Forelimb muscle (tissue), 1 donor: ENCODE measurements around the gene CDC25C. TPM values are rescaled to one million over a fixed set of nuclear protein-coding genes. Genes with fewer than 3 reads are reported as not detected.
"Not testable (repeated sequence)": the region's sequence is repeated elsewhere in the genome, so short reads cannot be mapped to it uniquely, and the experiment has no call there.

Experiments used
- DNase-seq: peaks from one replicate; pipeline ENCODE4 v3.0.0-alpha.2; 2013; ENCODE audit warnings: low read depth
- polyA plus RNA-seq: library from polyadenylated mRNA; unstranded; fragments of 120-200 nt; gene quantifications from one replicate; pipeline ENCODE4 v1.2.1, GENCODE V29; 2013; ENCODE audit not compliant: insufficient read length

The CDC25C gene
- polyA plus RNA-seq, 1 donor, result 2.4 TPM

- DNase-seq, result no peak
Measured at GRCh38 chr5:138276402-138277054, 55.1 kb downstream of the CDC25C start.

- no peak for DNase-seq
Measured at GRCh38 chr5:138275895-138276294, 55.7 kb downstream of the CDC25C start.

GRCh38 chr5:138275379-138275782, 56.2 kb downstream of the CDC25C start:
- DNase-seq, result no peak

- DNase-seq, result no peak
Measured at GRCh38 chr5:138274189-138274853, 57.3 kb downstream of the CDC25C start, which contains the start of gene GFRA3. Gene GFRA3 (minus strand): TSS chr5:138274621. CDS start chr5:138274424, 197 bp downstream.

- no peak for DNase-seq
Measured at GRCh38 chr5:138273834-138274188, 57.8 kb downstream of the CDC25C start.

GRCh38 chr5:138272681-138273080, 58.9 kb downstream of the CDC25C start:
- DNase-seq, result no peak

- no peak for DNase-seq
Measured at GRCh38 chr5:138271281-138271680, 60.3 kb downstream of the CDC25C start.

GRCh38 chr5:138264183-138264582, 67.4 kb downstream of the CDC25C start:
- DNase-seq, result no peak

GRCh38 chr5:138263581-138263980, 68.0 kb downstream of the CDC25C start:
- no peak for DNase-seq

GRCh38 chr5:138258704-138259292, 72.8 kb downstream of the CDC25C start:
- DNase-seq, result no peak

GRCh38 chr5:138257583-138257982, 74.0 kb downstream of the CDC25C start:
- no peak for DNase-seq

- no peak for DNase-seq
Measured at GRCh38 chr5:138252944-138253343, 78.7 kb downstream of the CDC25C start.

- DNase-seq, result not testable (repeated sequence)
Measured at GRCh38 chr5:138247800-138248199, 83.8 kb downstream of the CDC25C start.

- no peak for DNase-seq
Measured at GRCh38 chr5:138246822-138247221, 84.8 kb downstream of the CDC25C start.

- DNase-seq, result no peak
Measured at GRCh38 chr5:138246334-138246733, 85.3 kb downstream of the CDC25C start.

- no peak for DNase-seq
Measured at GRCh38 chr5:138245717-138246116, 85.9 kb downstream of the CDC25C start.

- no peak for DNase-seq
Measured at GRCh38 chr5:138243794-138244193, 87.8 kb downstream of the CDC25C start.

- no peak for DNase-seq
Measured at GRCh38 chr5:138241688-138242571, 89.7 kb downstream of the CDC25C start.

- no peak for DNase-seq
Measured at GRCh38 chr5:138240650-138241385, 90.8 kb downstream of the CDC25C start.

- DNase-seq, result no peak
Measured at GRCh38 chr5:138238034-138238433, 93.6 kb downstream of the CDC25C start.
